Natural killer cell treated with Interleukin-12 subunit alpha and Interleukin-12 subunit beta and Interleukin-15 and Interleukin-18, amount 100 ng/mL, for 72 hours (primary cell): ENCODE results near the gene LARGE1. TPM values are rescaled to one million over a fixed set of nuclear protein-coding genes. Genes with fewer than 3 reads are reported as not detected.

Source experiments
- ATAC-seq, 2 donors: fragments of 150-1000 bp; cut with Tn5 transposase in 1 of 2; sonication (Bioruptor Pico), chemical (Tn5 transposase) in 1 of 2; 2 replicates each; pipeline ENCODE4 v1.10.0; 2021
- DNase-seq: peaks from one replicate; pipeline ENCODE4 v3.0.0; 2022; ENCODE audit warnings: low spot score
- H3K27ac Mint-ChIP-seq, 2 donors: 1 replicate in 1 of 2; 2 replicates in 1 of 2; pipeline ENCODE4 v1.8.0; 2022; ENCODE audit warnings: mixed read lengths in 2 of 2, mild to moderate bottlenecking in 1 of 2, moderate library complexity in 1 of 2
- H3K27me3 Mint-ChIP-seq, 2 donors: 1 replicate in 1 of 2; 2 replicates in 1 of 2; pipeline ENCODE4 v1.8.0; 2022; ENCODE audit warnings: mixed read lengths in 2 of 2
- H3K36me3 Mint-ChIP-seq: one replicate; pipeline ENCODE4 v1.8.0; 2022; ENCODE audit warnings: mixed read lengths
- H3K4me1 Mint-ChIP-seq, 2 donors: 1 replicate in 1 of 2; 2 replicates in 1 of 2; pipeline ENCODE4 v1.8.0; 2022; ENCODE audit warnings: low read depth in 2 of 2, mixed read lengths in 2 of 2, mild to moderate bottlenecking in 1 of 2
- H3K4me3 Mint-ChIP-seq: one replicate; pipeline ENCODE4 v1.8.0; 2022; ENCODE audit warnings: mixed read lengths
- H3K9me3 Mint-ChIP-seq: 2 replicates; pipeline ENCODE4 v1.8.0; 2022; ENCODE audit warnings: mixed read lengths
- total RNA-seq, 2 donors: library from RNA; stranded (reverse); gene quantifications; one replicate each; pipeline ENCODE4 v1.2.3, GENCODE V29; 2022

LARGE1 gene
- total RNA-seq, 2 donors from 2014 or later, result 6.9 to 9.0 TPM

- ATAC-seq (no peak), DNase-seq (no peak)
- Mint-ChIP-seq H3K9me3 (no peaks in the 10 kb centered on the region), H3K4me3 (no peak overlapping the region), H3K27me3 (peaks cover 0 to 8% of the 10 kb centered on the region in 2 donors), H3K36me3 (no peaks in the 10 kb centered on the region), H3K4me1 (peaks cover 0 to 9% of the 10 kb centered on the region in 2 donors), H3K27ac (no peak overlapping the region)
Observed at GRCh38 chr22:33831207-33831606, 89.1 kb downstream of the LARGE1 start.

- Mint-ChIP-seq H3K9me3 (no peaks in the 10 kb centered on the region), H3K4me3 (no peak overlapping the region), H3K36me3 (no peaks in the 10 kb centered on the region), H3K4me1 (peaks cover 0 to 9% of the 10 kb centered on the region in 2 donors), H3K27ac (no peak overlapping the region), H3K27me3 (peaks cover 0 to 8% of the 10 kb centered on the region in 2 donors)
- DNase-seq (no peak), ATAC-seq (no peak)
Observed at GRCh38 chr22:33829546-33830280, 90.6 kb downstream of the LARGE1 start.

- Mint-ChIP-seq H3K27ac (no peak overlapping the region), H3K4me1 (peaks cover 0 to 9% of the 10 kb centered on the region in 2 donors), H3K9me3 (no peaks in the 10 kb centered on the region), H3K27me3 (peaks cover 0 to 8% of the 10 kb centered on the region in 2 donors), H3K4me3 (no peak overlapping the region), H3K36me3 (no peaks in the 10 kb centered on the region)
- ATAC-seq (no peak), DNase-seq (no peak)
Observed at GRCh38 chr22:33828302-33828701, 92.0 kb downstream of the LARGE1 start.

- Mint-ChIP-seq H3K27me3 (peaks cover 0 to 8% of the 10 kb centered on the region in 2 donors), H3K4me1 (peaks cover 0 to 9% of the 10 kb centered on the region in 2 donors), H3K9me3 (no peaks in the 10 kb centered on the region), H3K4me3 (no peak overlapping the region), H3K27ac (no peak overlapping the region), H3K36me3 (no peaks in the 10 kb centered on the region)
- ATAC-seq, result no peak
- DNase-seq, result no peak
Observed at GRCh38 chr22:33825761-33826160, 94.5 kb downstream of the LARGE1 start.

- H3K9me3 Mint-ChIP-seq, result no peaks in the 10 kb centered on the region
- H3K27ac Mint-ChIP-seq, result no peak overlapping the region
- H3K36me3 Mint-ChIP-seq, result no peaks in the 10 kb centered on the region
- peaks cover 0 to 9% of the 10 kb centered on the region in 2 donors for H3K4me1 Mint-ChIP-seq
- no peak overlapping the region for H3K4me3 Mint-ChIP-seq
- ATAC-seq (no peak), DNase-seq (no peak)
- H3K27me3 Mint-ChIP-seq, result peaks cover 0 to 8% of the 10 kb centered on the region in 2 donors
Observed at GRCh38 chr22:33823552-33823951, 96.7 kb downstream of the LARGE1 start.

- Mint-ChIP-seq H3K4me3 (no peak overlapping the region), H3K9me3 (no peaks in the 10 kb centered on the region), H3K4me1 (no peaks in the 10 kb centered on the region), H3K36me3 (no peaks in the 10 kb centered on the region), H3K27ac (no peak overlapping the region), H3K27me3 (no peaks in the 10 kb centered on the region)
- ATAC-seq, result no peak
- no peak for DNase-seq
Observed at GRCh38 chr22:33821290-33821689, 99.0 kb downstream of the LARGE1 start.

- H3K4me3 Mint-ChIP-seq, result no peak overlapping the region
Observed at GRCh38 chr22:33819743-33820142, 100.5 kb downstream of the LARGE1 start.

GRCh38 chr22:33817512-33818127 is 102.7 kb downstream of the LARGE1 start:
- Mint-ChIP-seq H3K36me3 (no peaks in the 10 kb centered on the region), H3K4me3 (no peak overlapping the region), H3K27ac (no peak overlapping the region), H3K9me3 (no peaks in the 10 kb centered on the region), H3K4me1 (no peaks in the 10 kb centered on the region), H3K27me3 (no peaks in the 10 kb centered on the region)
- DNase-seq (no peak), ATAC-seq (no peak)

More at GRCh38 chr22:33819743-33820142, 100.5 kb downstream of the LARGE1 start:
- Mint-ChIP-seq H3K4me1 (no peaks in the 10 kb centered on the region), H3K27ac (no peak overlapping the region), H3K9me3 (no peaks in the 10 kb centered on the region), H3K36me3 (no peaks in the 10 kb centered on the region), H3K27me3 (no peaks in the 10 kb centered on the region)
- no peak for ATAC-seq
- no peak for DNase-seq

GRCh38 chr22:33812360-33812977 is 107.8 kb downstream of the LARGE1 start:
- Mint-ChIP-seq H3K9me3 (no peaks in the 10 kb centered on the region), H3K27me3 (no peaks in the 10 kb centered on the region), H3K36me3 (no peaks in the 10 kb centered on the region), H3K27ac (no peak overlapping the region), H3K4me3 (no peak overlapping the region), H3K4me1 (no peaks in the 10 kb centered on the region)
- ATAC-seq, result no peak
- no peak for DNase-seq

- no peak overlapping the region for H3K27ac Mint-ChIP-seq
- ATAC-seq, result no peak
Observed at GRCh38 chr22:33811686-33812085, 108.6 kb downstream of the LARGE1 start.

GRCh38 chr22:33811208-33811607 is 109.1 kb downstream of the LARGE1 start:
- H3K36me3 Mint-ChIP-seq, result no peaks in the 10 kb centered on the region
- no peak overlapping the region for H3K4me3 Mint-ChIP-seq
- no peaks in the 10 kb centered on the region for H3K4me1 Mint-ChIP-seq
- DNase-seq, result no peak
- no peaks in the 10 kb centered on the region for H3K9me3 Mint-ChIP-seq
- H3K27me3 Mint-ChIP-seq, result no peaks in the 10 kb centered on the region
- no peak overlapping the region for H3K27ac Mint-ChIP-seq
- no peak for ATAC-seq

More at GRCh38 chr22:33811686-33812085, 108.6 kb downstream of the LARGE1 start:
- H3K36me3 Mint-ChIP-seq, result no peaks in the 10 kb centered on the region
- no peak overlapping the region for H3K4me3 Mint-ChIP-seq
- no peaks in the 10 kb centered on the region for H3K9me3 Mint-ChIP-seq
- H3K4me1 Mint-ChIP-seq, result no peaks in the 10 kb centered on the region
- H3K27me3 Mint-ChIP-seq, result no peaks in the 10 kb centered on the region
- no peak for DNase-seq

GRCh38 chr22:33807470-33807869 is 112.8 kb downstream of the LARGE1 start:
- no peaks in the 10 kb centered on the region for H3K4me1 Mint-ChIP-seq
- no peaks in the 10 kb centered on the region for H3K27me3 Mint-ChIP-seq
- DNase-seq (no peak), ATAC-seq (no peak)
- peaks cover 5% of the 10 kb centered on the region for H3K9me3 Mint-ChIP-seq
- no peak overlapping the region for H3K4me3 Mint-ChIP-seq
- no peak overlapping the region for H3K27ac Mint-ChIP-seq
- H3K36me3 Mint-ChIP-seq, result no peaks in the 10 kb centered on the region

GRCh38 chr22:33806191-33806590 is 114.1 kb downstream of the LARGE1 start:
- Mint-ChIP-seq H3K4me1 (no peaks in the 10 kb centered on the region), H3K36me3 (no peaks in the 10 kb centered on the region), H3K9me3 (peaks cover 5% of the 10 kb centered on the region), H3K27me3 (no peaks in the 10 kb centered on the region), H3K27ac (no peak overlapping the region), H3K4me3 (no peak overlapping the region)
- ATAC-seq, result no peak
- no peak for DNase-seq
